ENCODE results near the gene GRAMD4.

GRAMD4 gene

GRCh38 chr22:46598224-46598623 is 22.0 kb upstream of the GRAMD4 start:
- in situ Hi-C loops (cut with MboI; ENCODE audit: low pct_unique_long_range_greater_than_20kb, low sequenced_read_pairs, unreplicated experiment), result no loop called here
- no peak for TF ChIP-seq CTCF (IDR thresholded peaks at IDR 0.05; ENCODE audit: extremely low read depth, insufficient read depth, missing control alignments)

GRCh38 chr22:46598737-46599424 is 21.3 kb upstream of the GRAMD4 start:
- DNase-seq (ENCODE audit: low spot score), result no peak
- in situ Hi-C loops (cut with MboI; ENCODE audit: low pct_unique_long_range_greater_than_20kb, low sequenced_read_pairs, unreplicated experiment), result no loop called here
- TF ChIP-seq CTCF (IDR thresholded peaks at IDR 0.05; ENCODE audit: extremely low read depth, insufficient read depth, missing control alignments), result no peak

More at GRCh38 chr22:46598224-46598623, 22.0 kb upstream of the GRAMD4 start:
- no peak for DNase-seq (ENCODE audit: low spot score)

GRCh38 chr22:46600273-46600796 is 19.9 kb upstream of the GRAMD4 start:
- TF ChIP-seq CTCF (IDR thresholded peaks at IDR 0.05; ENCODE audit: extremely low read depth, insufficient read depth, missing control alignments), result no peak
- in situ Hi-C loops (cut with MboI; ENCODE audit: low pct_unique_long_range_greater_than_20kb, low sequenced_read_pairs, unreplicated experiment), result no loop called here
- no peak for DNase-seq (ENCODE audit: low spot score)

GRCh38 chr22:46602025-46602424 is 18.2 kb upstream of the GRAMD4 start:
- TF ChIP-seq CTCF (IDR thresholded peaks at IDR 0.05; ENCODE audit: extremely low read depth, insufficient read depth, missing control alignments), result no peak
- no peak for DNase-seq (ENCODE audit: low spot score)
- in situ Hi-C loops (cut with MboI; ENCODE audit: low pct_unique_long_range_greater_than_20kb, low sequenced_read_pairs, unreplicated experiment), result no loop called here

GRCh38 chr22:46604306-46604690 is 15.9 kb upstream of the GRAMD4 start:
- DNase-seq (ENCODE audit: low spot score), result peak; percentile 70
- no peak for TF ChIP-seq CTCF (IDR thresholded peaks at IDR 0.05; ENCODE audit: extremely low read depth, insufficient read depth, missing control alignments)
- in situ Hi-C loops (cut with MboI; ENCODE audit: low pct_unique_long_range_greater_than_20kb, low sequenced_read_pairs, unreplicated experiment), result no loop called here

GRCh38 chr22:46605117-46605516 is 15.1 kb upstream of the GRAMD4 start:
- no peak for TF ChIP-seq CTCF (IDR thresholded peaks at IDR 0.05; ENCODE audit: extremely low read depth, insufficient read depth, missing control alignments)
- in situ Hi-C loops (cut with MboI; ENCODE audit: low pct_unique_long_range_greater_than_20kb, low sequenced_read_pairs, unreplicated experiment), result no loop called here
- no peak for DNase-seq (ENCODE audit: low spot score)

Data from GM13977 (cell line).